RWPE2 (cell line): ENCODE measurements around the gene IL17RB.

Experiments
- ATAC-seq: fragments of 200-7000 bp; cut with Tn5 transposase; 3 replicates; pipeline ENCODE4 v1.9.1; 2021; ENCODE audit warnings: low read depth
- DNase-seq: peaks from one replicate; pipeline ENCODE4 v3.0.0-alpha.2; 2020; ENCODE audit warnings: low spot score
- H3K27ac ChIP-seq: fragments of 450-650 bp; 2 replicates; pipeline ENCODE4 v1.5.1; 2017; ENCODE audit warnings: mild to moderate bottlenecking; ENCODE audit not compliant: poor library complexity, severe bottlenecking
- H3K27me3 ChIP-seq: fragments of 250-450 bp; sonication (Bioruptor Pico); 2 replicates; pipeline ENCODE4 v1.5.1; 2021; ENCODE audit warnings: mild to moderate bottlenecking, moderate library complexity; ENCODE audit not compliant: insufficient read depth, poor library complexity, severe bottlenecking
- H3K36me3 ChIP-seq: fragments of 250-450 bp; sonication (Bioruptor Pico); 2 replicates; pipeline ENCODE4 v1.5.1; 2020; ENCODE audit warnings: low read depth, mild to moderate bottlenecking, moderate library complexity
- H3K4me1 ChIP-seq: fragments of 250-450 bp; sonication (Bioruptor Pico); 2 replicates; pipeline ENCODE4 v1.5.1; 2021; ENCODE audit warnings: mild to moderate bottlenecking, moderate library complexity; ENCODE audit not compliant: insufficient read depth, poor library complexity, severe bottlenecking
- H3K4me3 ChIP-seq: fragments of 250-450 bp; sonication (Bioruptor Pico); 2 replicates; pipeline ENCODE4 v1.5.1; 2021; ENCODE audit warnings: mild to moderate bottlenecking, moderate library complexity; ENCODE audit not compliant: severe bottlenecking
- H3K9me3 ChIP-seq: fragments of 250-450 bp; sonication (Bioruptor Pico); 2 replicates; pipeline ENCODE4 v1.5.1; 2021; ENCODE audit warnings: mild to moderate bottlenecking, moderate library complexity; ENCODE audit not compliant: severe bottlenecking
- TF ChIP-seq, protein P1 (sequence below): fragments of 450-650 bp; IDR thresholded peaks from one replicate; pipeline ENCODE4 v1.5.1; 2017; ENCODE audit warnings: mild to moderate bottlenecking, moderate library complexity; ENCODE audit not compliant: poor library complexity, severe bottlenecking

The IL17RB gene

GRCh38 chr3:53883008-53883407 is 36.6 kb downstream of the IL17RB start:
- Histone ChIP-seq H3K27me3 (no peaks in the 10 kb centered on the region), H3K36me3 (peaks cover 58% of the 10 kb centered on the region), H3K27ac (no peak overlapping the region), H3K4me3 (no peak overlapping the region), H3K4me1 (no peaks in the 10 kb centered on the region), H3K9me3 (no peaks in the 10 kb centered on the region)
- DNase-seq (no peak), ATAC-seq (no peak)
- TF ChIP-seq, protein P1, sequence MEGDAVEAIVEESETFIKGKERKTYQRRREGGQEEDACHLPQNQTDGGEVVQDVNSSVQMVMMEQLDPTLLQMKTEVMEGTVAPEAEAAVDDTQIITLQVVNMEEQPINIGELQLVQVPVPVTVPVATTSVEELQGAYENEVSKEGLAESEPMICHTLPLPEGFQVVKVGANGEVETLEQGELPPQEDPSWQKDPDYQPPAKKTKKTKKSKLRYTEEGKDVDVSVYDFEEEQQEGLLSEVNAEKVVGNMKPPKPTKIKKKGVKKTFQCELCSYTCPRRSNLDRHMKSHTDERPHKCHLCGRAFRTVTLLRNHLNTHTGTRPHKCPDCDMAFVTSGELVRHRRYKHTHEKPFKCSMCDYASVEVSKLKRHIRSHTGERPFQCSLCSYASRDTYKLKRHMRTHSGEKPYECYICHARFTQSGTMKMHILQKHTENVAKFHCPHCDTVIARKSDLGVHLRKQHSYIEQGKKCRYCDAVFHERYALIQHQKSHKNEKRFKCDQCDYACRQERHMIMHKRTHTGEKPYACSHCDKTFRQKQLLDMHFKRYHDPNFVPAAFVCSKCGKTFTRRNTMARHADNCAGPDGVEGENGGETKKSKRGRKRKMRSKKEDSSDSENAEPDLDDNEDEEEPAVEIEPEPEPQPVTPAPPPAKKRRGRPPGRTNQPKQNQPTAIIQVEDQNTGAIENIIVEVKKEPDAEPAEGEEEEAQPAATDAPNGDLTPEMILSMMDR: no peak

DNA sequence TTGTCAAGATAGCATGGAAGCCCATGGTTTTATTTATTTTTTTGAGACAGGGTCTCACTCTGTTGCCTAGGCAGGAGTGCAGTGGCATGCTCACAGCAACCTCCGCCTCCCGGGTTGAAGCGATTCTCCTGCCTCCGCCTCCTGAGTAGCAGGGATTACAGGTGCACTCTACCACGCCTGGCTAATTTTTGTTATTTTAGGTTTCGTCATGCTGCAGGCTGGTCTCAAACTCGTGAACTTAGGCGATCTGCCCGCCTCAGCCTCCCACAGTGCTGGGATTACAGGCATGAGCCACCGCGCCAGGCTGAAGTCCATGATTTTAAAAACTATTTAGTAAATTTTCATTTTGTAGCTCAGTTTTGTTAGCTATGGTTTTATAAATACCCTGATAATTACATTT is 38.3 kb downstream of the IL17RB start:
- peaks cover 5% of the 10 kb centered on the region for H3K4me1 ChIP-seq
- H3K4me3 ChIP-seq: no peak overlapping the region
- peaks cover 55% of the 10 kb centered on the region for H3K36me3 ChIP-seq

DNA sequence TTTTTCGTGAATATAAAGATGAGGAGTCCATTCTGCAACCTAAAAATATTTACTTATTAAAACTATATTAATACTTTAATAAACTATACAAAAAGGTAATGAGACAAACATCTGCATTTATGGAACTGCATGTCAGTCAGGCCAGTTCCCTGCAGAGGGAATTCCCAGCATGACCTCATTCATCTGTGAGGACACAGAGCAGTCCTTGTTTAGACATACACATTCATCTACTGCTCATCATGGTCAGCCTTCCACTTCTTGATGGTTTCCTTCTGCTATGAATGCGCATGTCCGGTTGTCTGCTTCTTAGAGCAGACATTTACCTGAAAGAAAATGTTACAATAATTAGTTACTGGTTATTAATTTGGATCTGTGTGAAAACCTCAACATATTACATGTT is 38.9 kb downstream of the IL17RB start:
- Histone ChIP-seq H3K4me3 (no peak overlapping the region), H3K36me3 (peaks cover 57% of the 10 kb centered on the region), H3K9me3 (no peaks in the 10 kb centered on the region), H3K27me3 (no peaks in the 10 kb centered on the region), H3K27ac (no peak overlapping the region), H3K4me1 (peaks cover 11% of the 10 kb centered on the region)
- DNase-seq (no peak), ATAC-seq (no peak)
- TF ChIP-seq, protein P1: no peak

More for the DNA sequence above, 38.3 kb downstream of the IL17RB start:
- no peaks in the 10 kb centered on the region for H3K27me3 ChIP-seq
- TF ChIP-seq, protein P1: no peak
- H3K27ac ChIP-seq: no peak overlapping the region
- ATAC-seq (no peak), DNase-seq (no peak)
- no peaks in the 10 kb centered on the region for H3K9me3 ChIP-seq

GRCh38 chr3:53887446-53887845 is 41.1 kb downstream of the IL17RB start:
- H3K36me3 ChIP-seq: peaks cover 60% of the 10 kb centered on the region
- TF ChIP-seq, protein P1: no peak
- ATAC-seq: no peak
- peaks cover 15% of the 10 kb centered on the region for H3K4me1 ChIP-seq
- H3K27ac ChIP-seq: no peak overlapping the region
- H3K27me3 ChIP-seq: no peaks in the 10 kb centered on the region
- DNase-seq: no peak
- H3K4me3 ChIP-seq: no peak overlapping the region
- no peaks in the 10 kb centered on the region for H3K9me3 ChIP-seq

DNA sequence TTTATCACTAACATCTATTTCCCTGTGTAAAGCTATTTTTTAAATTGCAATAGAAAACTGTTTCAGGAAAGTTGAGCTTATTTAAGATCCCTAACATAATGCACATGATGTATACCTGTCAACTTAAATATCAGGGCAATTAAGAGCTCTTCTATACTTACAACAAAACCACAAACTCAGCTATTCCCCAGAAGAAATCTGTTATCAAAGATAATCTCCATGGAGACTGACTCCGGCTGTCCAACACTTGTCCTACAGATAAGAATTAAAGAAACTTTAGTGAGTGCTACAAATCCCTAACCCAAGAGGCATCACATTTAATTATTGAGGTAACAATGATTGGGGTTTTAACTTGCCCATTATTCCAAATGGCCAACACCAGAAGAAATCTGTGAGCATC is 41.9 kb downstream of the IL17RB start:
- TF ChIP-seq, protein P1: no peak
- no peak overlapping the region for H3K27ac ChIP-seq

More for the DNA sequence above, 41.9 kb downstream of the IL17RB start:
- DNase-seq: no peak
- H3K4me1 ChIP-seq: peaks cover 15% of the 10 kb centered on the region
- H3K36me3 ChIP-seq: peaks cover 58% of the 10 kb centered on the region
- no peaks in the 10 kb centered on the region for H3K9me3 ChIP-seq
- no peak for ATAC-seq
- H3K4me3 ChIP-seq: no peak overlapping the region
- H3K27me3 ChIP-seq: no peaks in the 10 kb centered on the region
